ENCODE data around the gene BEX4. TPM values are rescaled to one million over a fixed set of nuclear protein-coding genes. Genes with fewer than 3 reads are reported as not detected.

Gene BEX4
- total RNA-seq, 1 donor from 2014 or later, result 74.3 TPM

DNA sequence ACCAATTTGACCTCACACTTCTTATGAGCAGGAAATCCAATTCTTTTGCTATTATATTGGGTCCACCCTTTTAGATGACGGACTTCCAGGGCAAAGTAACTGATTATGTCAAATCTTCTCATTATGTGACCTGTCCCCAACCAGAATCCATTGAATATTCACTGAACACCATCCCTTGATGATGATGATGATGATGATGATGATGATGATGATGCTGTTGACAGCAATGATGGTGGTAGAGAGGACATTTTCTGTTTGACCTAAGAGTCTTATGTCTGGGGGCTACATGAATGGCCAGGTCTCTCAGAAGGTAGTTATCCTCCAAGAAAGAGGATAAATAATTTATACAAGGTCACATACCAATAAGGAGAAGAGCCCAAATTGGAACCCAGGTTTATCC lies 34.9 kb downstream of the BEX4 start:
- no peak for DNase-seq (ENCODE audit: low spot score in 2 of 2, unreplicated experiment in 2 of 2)
- no peak overlapping the region for H3K27ac Mint-ChIP-seq
- H3K27me3 Mint-ChIP-seq (ENCODE audit: low read depth), result no peaks in the 10 kb centered on the region
- peaks cover 12% of the 10 kb centered on the region for H3K9me3 Mint-ChIP-seq
- no peak overlapping the region for H3K4me3 Mint-ChIP-seq
- peaks cover 3% of the 10 kb centered on the region for H3K36me3 Mint-ChIP-seq
- TF ChIP-seq, protein P1, sequence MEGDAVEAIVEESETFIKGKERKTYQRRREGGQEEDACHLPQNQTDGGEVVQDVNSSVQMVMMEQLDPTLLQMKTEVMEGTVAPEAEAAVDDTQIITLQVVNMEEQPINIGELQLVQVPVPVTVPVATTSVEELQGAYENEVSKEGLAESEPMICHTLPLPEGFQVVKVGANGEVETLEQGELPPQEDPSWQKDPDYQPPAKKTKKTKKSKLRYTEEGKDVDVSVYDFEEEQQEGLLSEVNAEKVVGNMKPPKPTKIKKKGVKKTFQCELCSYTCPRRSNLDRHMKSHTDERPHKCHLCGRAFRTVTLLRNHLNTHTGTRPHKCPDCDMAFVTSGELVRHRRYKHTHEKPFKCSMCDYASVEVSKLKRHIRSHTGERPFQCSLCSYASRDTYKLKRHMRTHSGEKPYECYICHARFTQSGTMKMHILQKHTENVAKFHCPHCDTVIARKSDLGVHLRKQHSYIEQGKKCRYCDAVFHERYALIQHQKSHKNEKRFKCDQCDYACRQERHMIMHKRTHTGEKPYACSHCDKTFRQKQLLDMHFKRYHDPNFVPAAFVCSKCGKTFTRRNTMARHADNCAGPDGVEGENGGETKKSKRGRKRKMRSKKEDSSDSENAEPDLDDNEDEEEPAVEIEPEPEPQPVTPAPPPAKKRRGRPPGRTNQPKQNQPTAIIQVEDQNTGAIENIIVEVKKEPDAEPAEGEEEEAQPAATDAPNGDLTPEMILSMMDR (IDR thresholded peaks at IDR 0.05; ENCODE audit: unreplicated experiment), result no peak
- H3K4me1 Mint-ChIP-seq, result peaks cover 27% of the 10 kb centered on the region

DNA sequence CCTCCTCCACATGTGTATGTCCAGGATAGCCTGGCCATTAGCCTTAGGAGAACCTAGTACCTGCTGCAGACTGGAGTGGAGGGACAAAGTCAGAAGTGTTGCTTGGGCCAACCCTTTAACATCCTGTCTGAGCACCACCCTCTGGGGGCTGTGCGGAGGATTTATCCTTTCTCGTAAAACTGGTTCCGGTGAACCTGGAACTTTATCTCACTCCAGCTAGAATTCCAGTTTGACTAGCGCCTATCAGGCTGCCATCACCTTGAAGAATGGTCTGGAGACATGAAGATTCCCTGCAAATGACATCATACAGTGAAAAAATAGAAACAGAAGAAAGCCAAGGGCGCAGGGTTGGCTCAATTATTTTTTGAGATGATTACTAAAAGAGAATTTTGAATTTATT lies 36.1 kb downstream of the BEX4 start:
- H3K4me1 Mint-ChIP-seq, result peaks cover 31% of the 10 kb centered on the region
- peaks cover 10% of the 10 kb centered on the region for H3K9me3 Mint-ChIP-seq
- H3K27ac Mint-ChIP-seq, result peak overlapping the region; percentile 78
- H3K4me3 Mint-ChIP-seq, result no peak overlapping the region
- no peaks in the 10 kb centered on the region for H3K27me3 Mint-ChIP-seq (ENCODE audit: low read depth)
- no peak for DNase-seq (ENCODE audit: low spot score in 2 of 2, unreplicated experiment in 2 of 2)
- TF ChIP-seq, protein P1 (IDR thresholded peaks at IDR 0.05; ENCODE audit: unreplicated experiment), result no peak
- H3K36me3 Mint-ChIP-seq, result peaks cover 3% of the 10 kb centered on the region

DNA sequence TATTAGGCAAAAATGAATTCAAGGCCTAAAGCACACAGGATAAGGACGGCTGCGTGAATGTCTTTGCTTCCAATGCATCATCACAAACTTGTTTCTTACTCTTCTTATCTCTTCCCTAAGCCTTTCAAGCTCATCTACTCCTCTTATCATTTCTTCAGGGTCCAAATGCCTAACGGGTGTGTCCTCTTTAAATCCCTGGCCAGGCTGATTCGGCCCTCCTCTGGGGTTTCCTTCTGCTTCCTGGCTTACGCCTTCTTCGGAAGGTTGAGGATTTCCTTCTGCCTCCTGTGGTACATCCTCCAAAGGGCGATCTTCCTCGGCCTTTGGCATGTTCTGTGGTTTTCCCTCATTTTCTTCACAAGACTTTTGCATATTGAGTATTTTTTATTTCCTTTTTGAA lies 38.7 kb downstream of the BEX4 start:
- H3K27me3 Mint-ChIP-seq (ENCODE audit: low read depth), result no peaks in the 10 kb centered on the region
- H3K4me3 Mint-ChIP-seq, result peak overlapping the region; percentile 89
- no peak for DNase-seq (ENCODE audit: low spot score in 2 of 2, unreplicated experiment in 2 of 2)
- H3K4me1 Mint-ChIP-seq, result peaks cover 31% of the 10 kb centered on the region
- TF ChIP-seq, protein P1 (IDR thresholded peaks at IDR 0.05; ENCODE audit: unreplicated experiment), result no peak
- H3K36me3 Mint-ChIP-seq, result peaks cover 3% of the 10 kb centered on the region
- H3K9me3 Mint-ChIP-seq, result peaks cover 16% of the 10 kb centered on the region
- peak overlapping the region; percentile 97 for H3K27ac Mint-ChIP-seq

DNA sequence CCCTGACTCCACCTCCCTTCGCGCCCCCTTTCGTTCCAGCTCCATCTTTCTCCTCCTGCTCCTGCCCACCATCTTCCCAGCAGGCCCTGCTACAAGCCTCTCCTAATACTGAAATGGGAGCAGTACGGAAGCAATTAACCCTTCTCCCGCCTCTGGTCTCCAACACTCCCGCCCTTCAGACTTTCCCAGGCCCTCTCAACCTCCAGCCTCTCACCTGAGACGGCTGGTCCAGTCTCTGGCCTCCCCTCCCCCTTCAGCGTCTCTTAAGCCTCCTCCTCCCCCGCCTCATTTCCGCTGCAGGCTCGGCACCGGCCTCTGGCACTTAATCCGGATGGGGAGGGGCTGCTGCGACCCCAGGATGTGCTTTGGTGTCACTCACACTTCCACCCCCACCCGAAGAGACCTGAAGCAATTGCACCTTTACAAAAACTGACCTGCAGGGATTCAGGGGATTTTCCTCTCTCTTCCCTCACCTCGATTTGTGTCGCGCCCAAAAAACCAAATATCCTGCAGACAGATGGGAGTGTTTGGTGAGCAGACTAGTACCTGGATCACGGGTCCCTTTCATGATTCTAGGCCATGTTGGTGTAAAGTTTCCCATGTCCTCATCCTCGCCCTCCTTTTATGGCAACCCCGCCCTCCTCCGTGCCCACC lies 39.4 kb downstream of the BEX4 start:
- TF ChIP-seq, protein P1 (IDR thresholded peaks at IDR 0.05; ENCODE audit: unreplicated experiment), result no peak
- Mint-ChIP-seq H3K9me3 (peaks cover 19% of the 10 kb centered on the region), H3K4me3 (peak overlapping the region; percentile 89), H3K36me3 (peaks cover 3% of the 10 kb centered on the region), H3K27me3 (ENCODE audit: low read depth) (no peaks in the 10 kb centered on the region), H3K27ac (peak overlapping the region; percentile 97), H3K4me1 (peaks cover 29% of the 10 kb centered on the region)
- DNase-seq (ENCODE audit: low spot score in 2 of 2, unreplicated experiment in 2 of 2), result no peak

DNA sequence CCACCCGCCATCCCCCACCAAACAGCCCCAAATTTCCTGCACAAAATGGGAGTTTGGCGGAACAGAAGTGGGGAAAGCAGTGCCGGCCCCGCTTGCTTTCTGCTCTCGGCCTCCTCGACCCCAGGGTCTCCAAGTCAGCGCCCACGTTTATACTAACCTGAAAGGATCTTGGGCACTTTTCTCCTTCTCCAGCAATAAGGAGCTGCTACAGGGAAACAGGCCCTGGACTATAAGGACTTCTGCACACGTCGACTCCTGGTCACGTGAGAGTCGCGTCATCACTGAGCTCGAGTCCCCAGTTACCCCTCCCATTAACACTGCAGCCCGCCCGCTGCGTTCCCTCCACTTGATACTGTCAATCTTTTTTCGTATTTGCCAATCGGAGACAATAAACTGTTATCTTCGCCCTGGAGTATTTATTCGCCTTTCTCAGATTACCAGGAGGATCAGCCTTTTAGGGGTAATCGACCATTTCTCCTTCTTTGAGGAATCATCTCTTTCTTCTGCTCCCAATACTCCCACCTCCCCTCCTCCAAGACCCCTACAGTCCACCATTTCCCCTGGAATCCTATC lies 40.1 kb downstream of the BEX4 start, which contains the start of gene TCEAL8:
Gene TCEAL8 (minus strand): TSS at position 235 of the 573 bp plus-strand sequence. CDS start 1,176 bp downstream, outside the sequence.
- Mint-ChIP-seq H3K4me3 (peak within 1 kb of the TSS; percentile 89), H3K36me3 (peaks cover 3% of the 10 kb centered on the region), H3K4me1 (peaks cover 29% of the 10 kb centered on the region), H3K9me3 (peaks cover 24% of the 10 kb centered on the region), H3K27me3 (ENCODE audit: low read depth) (no peaks in the 10 kb centered on the region), H3K27ac (peak within 1 kb of the TSS; percentile 97)
- DNase-seq (ENCODE audit: low spot score in 2 of 2, unreplicated experiment in 2 of 2), result peak; percentile 48 to 67
- TF ChIP-seq, protein P1 (IDR thresholded peaks at IDR 0.05; ENCODE audit: unreplicated experiment), result no peak

Measured in mesothelial cell of epicardium (in vitro differentiated cells).